GM12878 (cell line): ENCODE data around the gene SIGLEC11. TPM values are rescaled to one million over a fixed set of nuclear protein-coding genes. Genes with fewer than 3 reads are reported as not detected.

Source experiments
- ATAC-seq: fragments of 200-7000 bp; cut with Tn5 transposase; 3 replicates; pipeline ENCODE4 v1.9.1; 2020; ENCODE audit warnings: mild to moderate bottlenecking, moderate library complexity
- BruUV-seq: library from RNA; stranded (reverse); fragments of 400-500 nt; replicated peaks from 2 replicates; lab custom pipeline; 2021; lab: Mats Ljungman, UMichigan
- CTCF ChIA-PET: fragments of 300-600 bp; sonication (Branson Sonifier 250); formaldehyde crosslinking; extraction: SDS; loops from one replicate; lab custom pipeline; 2021; ENCODE audit warnings: inconsistent platforms; lab: Yijun Ruan, JAX
- POLR2A ChIA-PET: fragments of 350-600 bp; formaldehyde crosslinking; extraction: SDS; loops from one replicate; lab custom pipeline; 2021; ENCODE audit warnings: inconsistent platforms; lab: Charles Lee
- RAD21 ChIA-PET: fragments of 300-600 bp; sonication (Branson Sonifier 250); formaldehyde crosslinking; loops from one replicate; lab custom pipeline; 2023; ENCODE audit warnings: antibody characterized with exemption; ENCODE audit not compliant: unreplicated experiment; lab: Charles Lee
- SMC1A ChIA-PET: fragments of 300-600 bp; sonication (Branson Sonifier 250); formaldehyde crosslinking; loops from one replicate; lab custom pipeline; 2023; ENCODE audit not compliant: unreplicated experiment, uncharacterized antibody; lab: Charles Lee
- DNase-seq: peaks from one replicate; pipeline ENCODE4 v3.0.0-alpha.2; 2011; ENCODE audit warnings: low read depth, low spot score
- FAIRE-seq: peaks from 3 replicates; lab custom pipeline; 2011; peaks lifted over from hg19 to GRCh38; lab: Jason Lieb, UNC
- H2AFZ ChIP-seq: 2 replicates; pipeline ENCODE4 v1.6.0; 2011; ENCODE audit warnings: low read depth, low read length, control low read depth; ENCODE audit not compliant: control insufficient read depth
- H3K27ac ChIP-seq: 2 replicates; pipeline ENCODE4 v1.5.1; 2011; ENCODE audit warnings: control low read depth; ENCODE audit not compliant: control insufficient read depth, insufficient read depth
- H3K27me3 ChIP-seq, 2 experiments: replicated peaks in 1 of 2; 2 replicates each; pipeline versions ENCODE4 v1.6.0 to v1.6.1; 2011; ENCODE audit warnings: low read length in 1 of 2; ENCODE audit not compliant: control insufficient read depth in 2 of 2, insufficient read depth in 2 of 2
- H3K36me3 ChIP-seq, 2 experiments: 2 replicates each; pipeline ENCODE4 v1.5.1; 2011; ENCODE audit warnings: low read length in 1 of 2; ENCODE audit not compliant: control insufficient read depth in 2 of 2, insufficient read depth in 2 of 2
- H3K4me1 ChIP-seq: 2 replicates; pipeline ENCODE4 v1.6.1; 2011; ENCODE audit warnings: mild to moderate bottlenecking, low read length, moderate library complexity, mixed read lengths; ENCODE audit not compliant: control insufficient read depth, insufficient read depth
- H3K4me2 ChIP-seq: 2 replicates; pipeline ENCODE4 v1.6.0; 2011; ENCODE audit warnings: control low read depth; ENCODE audit not compliant: control insufficient read depth, insufficient read depth
- H3K4me3 ChIP-seq: fragments of 200-600 bp; sonication (generic); 2 replicates; pipeline ENCODE4 v1.5.1; 2016
- H3K79me2 ChIP-seq: 2 replicates; pipeline ENCODE4 v1.6.0; 2011; ENCODE audit warnings: low read length; ENCODE audit not compliant: control insufficient read depth, insufficient read depth
- H3K9ac ChIP-seq: 2 replicates; pipeline ENCODE4 v1.8.0; 2011; ENCODE audit warnings: low read length, control low read depth, mixed read lengths; ENCODE audit not compliant: control insufficient read depth, insufficient read depth
- H3K9me3 ChIP-seq: replicated peaks from 3 replicates; pipeline ENCODE4 v1.5.1; 2011; ENCODE audit warnings: mild to moderate bottlenecking, low read length; ENCODE audit not compliant: control insufficient read depth, insufficient read depth
- H4K20me1 ChIP-seq: 2 replicates; pipeline ENCODE4 v1.6.0; 2011; ENCODE audit not compliant: control insufficient read depth, insufficient read depth
- HDGF ChIP-seq: fragments of 450-650 bp; IDR thresholded peaks from 2 replicates; pipeline ENCODE4 v1.6.1; 2016; ENCODE audit warnings: antibody characterized with exemption
- IKZF1 ChIP-seq: fragments of 450-650 bp; conservative IDR thresholded peaks from 2 replicates; pipeline ENCODE4 v1.6.1; 2017; ENCODE audit warnings: antibody characterized with exemption, mild to moderate bottlenecking
- SMC3 ChIP-seq: IDR thresholded peaks from 2 replicates; pipeline ENCODE4 v1.6.1; 2011; ENCODE audit warnings: low read length, improper control_type of control experiment, borderline replicate concordance
- TCF7 ChIP-seq: IDR thresholded peaks from 2 replicates; pipeline ENCODE4 v1.6.1; 2014; ENCODE audit warnings: antibody characterized with exemption, borderline replicate concordance
- YY1 ChIP-seq: IDR thresholded peaks from 2 replicates; pipeline ENCODE4 v1.6.1; 2011; ENCODE audit warnings: low read depth, mild to moderate bottlenecking, low read length
- WGBS: methylation state at CpG from one replicate; pipeline ENCODE4 v1.1.6; 2016; ENCODE audit warnings: low lambda C conversion rate; ENCODE audit not compliant: insufficient replicate concordance, insufficient coverage; ENCODE audit errors: missing lambda C conversion rate; 5-methylcytosine and 5-hydroxymethylcytosine counted together
- in situ Hi-C: fragments of 300-500 bp; cut with MboI; formaldehyde crosslinking; loops from 9 replicates; pipeline ENCODE4 v1.14.3; 2018; ENCODE audit warnings: mixed read lengths
- intact Hi-C: fragments of 100-400 bp; cut with micrococcal nuclease; formaldehyde crosslinking; loops from one replicate; pipeline ENCODE4 v1.14.2; 2022; ENCODE audit not compliant: unreplicated experiment
- polyA plus RNA-seq, 11 experiments: library from polyadenylated mRNA; depleted of rRNA in 4 of 11; unstranded in 6 of 11; stranded (reverse) in 5 of 11; fragments of >200 nt; fragmentation: Nextera tagmentation in 4 of 11; fragmentation: Illumina TruSeq in 1 of 11; extraction: Ambion mirVana in 4 of 11; extraction: Trizol in 1 of 11; gene quantifications; 1 replicate in 1 of 11; 2 replicates in 10 of 11; pipeline versions ENCODE4 v1.2.1 to v1.2.3, GENCODE V29; 2011 to 2016; ENCODE audit warnings: inconsistent platforms in 2 of 11, missing spikeins in 2 of 11, low read depth in 1 of 11
- total RNA-seq, 4 experiments: library from RNA; depleted of rRNA in 3 of 4; stranded (reverse); fragments of >200 nt in 3 of 4; fragmentation: Illumina TruSeq in 1 of 4; extraction: Trizol in 1 of 4; gene quantifications; 2 replicates each; pipeline versions ENCODE4 v1.2.1 to v1.2.3, GENCODE V29; 2013 to 2021
- TF ChIP-seq, protein P1 (sequence below): fragments of 450-650 bp; IDR thresholded peaks from 2 replicates; pipeline ENCODE4 v1.6.1; 2018; ENCODE audit warnings: mild to moderate bottlenecking, low read depth, moderate library complexity; ENCODE audit not compliant: partially characterized antibody
- TF ChIP-seq, protein P2 (sequence below): IDR thresholded peaks from 2 replicates; pipeline ENCODE4 v1.6.1; 2012; ENCODE audit warnings: low read depth, low read length, improper control_type of control experiment
- TF ChIP-seq, protein P3 (sequence below): fragments of 450-650 bp; formaldehyde crosslinking; IDR thresholded peaks from 2 replicates; pipeline ENCODE4 v1.4.0; 2022; ENCODE audit warnings: mild to moderate bottlenecking, moderate library complexity
- TF ChIP-seq, protein P4 (sequence below): fragments of 450-650 bp; IDR thresholded peaks from 2 replicates; pipeline ENCODE4 v1.6.1; 2017; ENCODE audit warnings: mild to moderate bottlenecking
- TF ChIP-seq, protein P5 (sequence below): fragments of 450-650 bp; IDR thresholded peaks from 2 replicates; pipeline ENCODE4 v1.6.1; 2017; ENCODE audit warnings: mild to moderate bottlenecking, moderate library complexity

SIGLEC11 gene
- total and polyA plus RNA-seq, 10 of the 15 experiments (the other 5 are each of a cell fraction or from before 2014, with no cell fraction given) = not detected

DNA sequence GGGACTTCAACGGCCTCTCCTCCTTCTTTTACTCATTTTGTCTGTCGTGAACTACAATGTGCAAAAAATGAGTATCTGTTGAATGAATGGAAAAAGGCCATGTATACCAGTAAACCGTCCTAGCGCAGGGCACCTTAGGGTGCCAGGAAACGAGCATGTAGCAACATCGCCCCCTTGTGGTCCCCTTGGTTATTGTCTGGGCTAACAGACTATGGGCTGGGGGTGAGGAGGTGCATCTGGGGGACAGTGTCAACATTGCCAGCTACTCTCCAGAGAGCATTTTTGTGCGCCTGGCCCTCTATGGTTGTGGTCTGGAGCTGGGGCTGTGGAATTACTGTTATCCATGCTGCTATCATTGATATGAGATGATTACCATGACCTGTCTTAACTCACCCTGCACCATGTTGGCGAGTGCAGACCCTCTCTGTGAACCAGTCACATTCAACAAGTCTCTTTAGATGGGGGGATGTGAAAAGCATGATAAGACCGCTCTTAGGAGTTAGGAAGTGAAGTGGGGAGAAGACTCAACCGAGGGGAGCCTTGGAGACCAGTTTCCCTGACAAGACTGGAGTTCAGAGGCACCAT lies 22.8 kb upstream of the SIGLEC11 start:
- 15% methylated on average over 10 of the region's 10 CpGs for WGBS
- no peaks in the 10 kb centered on the region for H3K27me3 ChIP-seq
- POLR2A ChIA-PET = no interaction called here
- no peaks in the 10 kb centered on the region for H3K79me2 ChIP-seq
- peak; percentile 96 for ATAC-seq
- no peak overlapping the region for H3K4me2 ChIP-seq
- CTCF ChIA-PET = interaction anchor here (0.7 to 2.8 kb wide), 6 partner anchors 9 to 152 kb away, joined by 3 to 11 read pairs (median 3); no protein-coding TSS in a partner anchor
- peaks cover 12% of the 10 kb centered on the region; the same call in 1 of the 2 replicates for H4K20me1 ChIP-seq
- peaks cover 2 to 3% of the 10 kb centered on the region in 2 experiments; a peak in 2 of 4 replicates for H3K36me3 ChIP-seq
- H3K27ac ChIP-seq = no peak overlapping the region
- H2AFZ ChIP-seq = no peak overlapping the region
- intact Hi-C loops (loop anchor here (1.0 kb wide), 1 partner anchor 46 kb away; no protein-coding TSS in a partner anchor), in situ Hi-C loops (loop anchor here (5.0 kb wide), 1 partner anchor 46 kb away; no protein-coding TSS in a partner anchor)
- no peak overlapping the region for H3K4me3 ChIP-seq
- no peaks in the 10 kb centered on the region for H3K9me3 ChIP-seq
- no TSS peak for BruUV-seq
- no peaks in the 10 kb centered on the region for H3K4me1 ChIP-seq
- DNase-seq = peak; percentile 19
- peak; percentile 61 for FAIRE-seq
- no peak overlapping the region for H3K9ac ChIP-seq
- SMC1A ChIA-PET = interaction anchor here (2.3 kb wide), 1 partner anchor 45 kb away, joined by 6 read pairs; no protein-coding TSS in a partner anchor
- RAD21 ChIA-PET = no interaction called here
- TF ChIP-seq TCF7 (no peak), HDGF (0 out of 2 replicates have a peak, but pooled peaks have one; percentile 40), IKZF1 (no peak), YY1 (0 out of 2 replicates have a peak, but pooled peaks have one; percentile 58), SMC3 (peak; percentile 90)
- TF ChIP-seq, protein P1, sequence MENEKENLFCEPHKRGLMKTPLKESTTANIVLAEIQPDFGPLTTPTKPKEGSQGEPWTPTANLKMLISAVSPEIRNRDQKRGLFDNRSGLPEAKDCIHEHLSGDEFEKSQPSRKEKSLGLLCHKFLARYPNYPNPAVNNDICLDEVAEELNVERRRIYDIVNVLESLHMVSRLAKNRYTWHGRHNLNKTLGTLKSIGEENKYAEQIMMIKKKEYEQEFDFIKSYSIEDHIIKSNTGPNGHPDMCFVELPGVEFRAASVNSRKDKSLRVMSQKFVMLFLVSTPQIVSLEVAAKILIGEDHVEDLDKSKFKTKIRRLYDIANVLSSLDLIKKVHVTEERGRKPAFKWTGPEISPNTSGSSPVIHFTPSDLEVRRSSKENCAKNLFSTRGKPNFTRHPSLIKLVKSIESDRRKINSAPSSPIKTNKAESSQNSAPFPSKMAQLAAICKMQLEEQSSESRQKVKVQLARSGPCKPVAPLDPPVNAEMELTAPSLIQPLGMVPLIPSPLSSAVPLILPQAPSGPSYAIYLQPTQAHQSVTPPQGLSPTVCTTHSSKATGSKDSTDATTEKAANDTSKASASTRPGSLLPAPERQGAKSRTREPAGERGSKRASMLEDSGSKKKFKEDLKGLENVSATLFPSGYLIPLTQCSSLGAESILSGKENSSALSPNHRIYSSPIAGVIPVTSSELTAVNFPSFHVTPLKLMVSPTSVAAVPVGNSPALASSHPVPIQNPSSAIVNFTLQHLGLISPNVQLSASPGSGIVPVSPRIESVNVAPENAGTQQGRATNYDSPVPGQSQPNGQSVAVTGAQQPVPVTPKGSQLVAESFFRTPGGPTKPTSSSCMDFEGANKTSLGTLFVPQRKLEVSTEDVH = no peak
- TF ChIP-seq, protein P2, sequence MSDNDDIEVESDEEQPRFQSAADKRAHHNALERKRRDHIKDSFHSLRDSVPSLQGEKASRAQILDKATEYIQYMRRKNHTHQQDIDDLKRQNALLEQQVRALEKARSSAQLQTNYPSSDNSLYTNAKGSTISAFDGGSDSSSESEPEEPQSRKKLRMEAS = no peak
- TF ChIP-seq, protein P3, sequence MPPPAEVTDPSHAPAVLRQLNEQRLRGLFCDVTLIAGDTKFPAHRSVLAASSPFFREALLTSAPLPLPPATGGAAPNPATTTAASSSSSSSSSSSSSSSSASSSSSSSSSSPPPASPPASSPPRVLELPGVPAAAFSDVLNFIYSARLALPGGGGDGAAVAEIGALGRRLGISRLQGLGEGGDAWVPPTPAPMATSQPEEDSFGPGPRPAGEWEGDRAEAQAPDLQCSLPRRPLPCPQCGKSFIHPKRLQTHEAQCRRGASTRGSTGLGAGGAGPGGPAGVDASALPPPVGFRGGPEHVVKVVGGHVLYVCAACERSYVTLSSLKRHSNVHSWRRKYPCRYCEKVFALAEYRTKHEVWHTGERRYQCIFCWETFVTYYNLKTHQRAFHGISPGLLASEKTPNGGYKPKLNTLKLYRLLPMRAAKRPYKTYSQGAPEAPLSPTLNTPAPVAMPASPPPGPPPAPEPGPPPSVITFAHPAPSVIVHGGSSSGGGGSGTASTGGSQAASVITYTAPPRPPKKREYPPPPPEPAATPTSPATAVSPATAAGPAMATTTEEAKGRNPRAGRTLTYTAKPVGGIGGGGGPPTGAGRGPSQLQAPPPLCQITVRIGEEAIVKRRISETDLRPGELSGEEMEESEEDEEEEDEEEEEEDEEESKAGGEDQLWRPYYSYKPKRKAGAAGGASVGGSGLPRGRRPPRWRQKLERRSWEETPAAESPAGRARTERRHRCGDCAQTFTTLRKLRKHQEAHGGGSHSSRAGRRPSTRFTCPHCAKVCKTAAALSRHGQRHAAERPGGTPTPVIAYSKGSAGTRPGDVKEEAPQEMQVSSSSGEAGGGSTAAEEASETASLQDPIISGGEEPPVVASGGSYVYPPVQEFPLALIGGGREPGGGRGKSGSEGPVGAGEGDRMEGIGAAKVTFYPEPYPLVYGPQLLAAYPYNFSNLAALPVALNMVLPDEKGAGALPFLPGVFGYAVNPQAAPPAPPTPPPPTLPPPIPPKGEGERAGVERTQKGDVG (CRISPR knock-in tag) = no peak
- TF ChIP-seq, protein P4, sequence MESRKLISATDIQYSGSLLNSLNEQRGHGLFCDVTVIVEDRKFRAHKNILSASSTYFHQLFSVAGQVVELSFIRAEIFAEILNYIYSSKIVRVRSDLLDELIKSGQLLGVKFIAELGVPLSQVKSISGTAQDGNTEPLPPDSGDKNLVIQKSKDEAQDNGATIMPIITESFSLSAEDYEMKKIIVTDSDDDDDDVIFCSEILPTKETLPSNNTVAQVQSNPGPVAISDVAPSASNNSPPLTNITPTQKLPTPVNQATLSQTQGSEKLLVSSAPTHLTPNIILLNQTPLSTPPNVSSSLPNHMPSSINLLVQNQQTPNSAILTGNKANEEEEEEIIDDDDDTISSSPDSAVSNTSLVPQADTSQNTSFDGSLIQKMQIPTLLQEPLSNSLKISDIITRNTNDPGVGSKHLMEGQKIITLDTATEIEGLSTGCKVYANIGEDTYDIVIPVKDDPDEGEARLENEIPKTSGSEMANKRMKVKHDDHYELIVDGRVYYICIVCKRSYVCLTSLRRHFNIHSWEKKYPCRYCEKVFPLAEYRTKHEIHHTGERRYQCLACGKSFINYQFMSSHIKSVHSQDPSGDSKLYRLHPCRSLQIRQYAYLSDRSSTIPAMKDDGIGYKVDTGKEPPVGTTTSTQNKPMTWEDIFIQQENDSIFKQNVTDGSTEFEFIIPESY = no peak
- TF ChIP-seq, protein P5, sequence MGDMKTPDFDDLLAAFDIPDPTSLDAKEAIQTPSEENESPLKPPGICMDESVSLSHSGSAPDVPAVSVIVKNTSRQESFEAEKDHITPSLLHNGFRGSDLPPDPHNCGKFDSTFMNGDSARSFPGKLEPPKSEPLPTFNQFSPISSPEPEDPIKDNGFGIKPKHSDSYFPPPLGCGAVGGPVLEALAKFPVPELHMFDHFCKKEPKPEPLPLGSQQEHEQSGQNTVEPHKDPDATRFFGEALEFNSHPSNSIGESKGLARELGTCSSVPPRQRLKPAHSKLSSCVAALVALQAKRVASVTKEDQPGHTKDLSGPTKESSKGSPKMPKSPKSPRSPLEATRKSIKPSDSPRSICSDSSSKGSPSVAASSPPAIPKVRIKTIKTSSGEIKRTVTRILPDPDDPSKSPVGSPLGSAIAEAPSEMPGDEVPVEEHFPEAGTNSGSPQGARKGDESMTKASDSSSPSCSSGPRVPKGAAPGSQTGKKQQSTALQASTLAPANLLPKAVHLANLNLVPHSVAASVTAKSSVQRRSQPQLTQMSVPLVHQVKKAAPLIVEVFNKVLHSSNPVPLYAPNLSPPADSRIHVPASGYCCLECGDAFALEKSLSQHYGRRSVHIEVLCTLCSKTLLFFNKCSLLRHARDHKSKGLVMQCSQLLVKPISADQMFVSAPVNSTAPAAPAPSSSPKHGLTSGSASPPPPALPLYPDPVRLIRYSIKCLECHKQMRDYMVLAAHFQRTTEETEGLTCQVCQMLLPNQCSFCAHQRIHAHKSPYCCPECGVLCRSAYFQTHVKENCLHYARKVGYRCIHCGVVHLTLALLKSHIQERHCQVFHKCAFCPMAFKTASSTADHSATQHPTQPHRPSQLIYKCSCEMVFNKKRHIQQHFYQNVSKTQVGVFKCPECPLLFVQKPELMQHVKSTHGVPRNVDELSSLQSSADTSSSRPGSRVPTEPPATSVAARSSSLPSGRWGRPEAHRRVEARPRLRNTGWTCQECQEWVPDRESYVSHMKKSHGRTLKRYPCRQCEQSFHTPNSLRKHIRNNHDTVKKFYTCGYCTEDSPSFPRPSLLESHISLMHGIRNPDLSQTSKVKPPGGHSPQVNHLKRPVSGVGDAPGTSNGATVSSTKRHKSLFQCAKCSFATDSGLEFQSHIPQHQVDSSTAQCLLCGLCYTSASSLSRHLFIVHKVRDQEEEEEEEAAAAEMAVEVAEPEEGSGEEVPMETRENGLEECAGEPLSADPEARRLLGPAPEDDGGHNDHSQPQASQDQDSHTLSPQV = no peak
